Upper lobe of right lung (tissue), 1 donor: ENCODE results near the gene ZC3H13. TPM values are rescaled to one million over a fixed set of nuclear protein-coding genes. Genes with fewer than 3 reads are reported as not detected.

Experiments
- ATAC-seq: fragments of 200-7000 bp; cut with Tn5 transposase; one replicate; pipeline ENCODE4 v1.9.1; 2020; ENCODE audit warnings: mild to moderate bottlenecking, moderate library complexity
- DNase-seq: peaks from one replicate; pipeline ENCODE4 v3.0.0-alpha.2; 2020
- H3K27ac ChIP-seq: fragments of 200-600 bp; one replicate; pipeline ENCODE4 v1.8.0; 2022
- H3K27me3 ChIP-seq: fragments of 200-600 bp; one replicate; pipeline ENCODE4 v1.8.0; 2022; ENCODE audit warnings: mild to moderate bottlenecking
- H3K36me3 ChIP-seq: fragments of 200-600 bp; one replicate; pipeline ENCODE4 v1.8.0; 2022
- H3K4me1 ChIP-seq: fragments of 200-600 bp; one replicate; pipeline ENCODE4 v1.8.0; 2022
- H3K4me3 ChIP-seq: fragments of 200-600 bp; one replicate; pipeline ENCODE4 v1.8.0; 2022; ENCODE audit warnings: mild to moderate bottlenecking
- H3K9me3 ChIP-seq: fragments of 200-600 bp; one replicate; pipeline ENCODE4 v1.8.0; 2022
- intact Hi-C: fragments of 100-400 bp; cut with DNase I; formaldehyde crosslinking; loops from one replicate; pipeline ENCODE4 v1.11.0; 2022
- total RNA-seq: library from RNA; stranded (reverse); fragmentation: NEBNext Ultra II Directional; extraction: Animal tissue kit (Norgen Biotek cat#: 25700); gene quantifications from one replicate; pipeline ENCODE4 v1.2.1, GENCODE V29; 2021
- TF ChIP-seq, protein P1 (sequence below): fragments of 200-600 bp; IDR thresholded peaks from one replicate; pipeline ENCODE4 v1.8.0; 2022; ENCODE audit warnings: antibody characterized with exemption
- donor health status: DM: no; HTN: yes; CAD: no; lungs with severe emphysema.

The ZC3H13 gene
- total RNA-seq, 1 donor from 2014 or later, result 49.2 TPM

- Histone ChIP-seq H3K9me3 (no peaks in the 10 kb centered on the region), H3K36me3 (peaks cover 48% of the 10 kb centered on the region), H3K4me3 (no peak overlapping the region), H3K27me3 (no peaks in the 10 kb centered on the region), H3K4me1 (no peaks in the 10 kb centered on the region), H3K27ac (no peak overlapping the region)
- DNase-seq, result no peak
- no peak for ATAC-seq
- intact Hi-C loops, result no loop called here
- TF ChIP-seq, protein P1, sequence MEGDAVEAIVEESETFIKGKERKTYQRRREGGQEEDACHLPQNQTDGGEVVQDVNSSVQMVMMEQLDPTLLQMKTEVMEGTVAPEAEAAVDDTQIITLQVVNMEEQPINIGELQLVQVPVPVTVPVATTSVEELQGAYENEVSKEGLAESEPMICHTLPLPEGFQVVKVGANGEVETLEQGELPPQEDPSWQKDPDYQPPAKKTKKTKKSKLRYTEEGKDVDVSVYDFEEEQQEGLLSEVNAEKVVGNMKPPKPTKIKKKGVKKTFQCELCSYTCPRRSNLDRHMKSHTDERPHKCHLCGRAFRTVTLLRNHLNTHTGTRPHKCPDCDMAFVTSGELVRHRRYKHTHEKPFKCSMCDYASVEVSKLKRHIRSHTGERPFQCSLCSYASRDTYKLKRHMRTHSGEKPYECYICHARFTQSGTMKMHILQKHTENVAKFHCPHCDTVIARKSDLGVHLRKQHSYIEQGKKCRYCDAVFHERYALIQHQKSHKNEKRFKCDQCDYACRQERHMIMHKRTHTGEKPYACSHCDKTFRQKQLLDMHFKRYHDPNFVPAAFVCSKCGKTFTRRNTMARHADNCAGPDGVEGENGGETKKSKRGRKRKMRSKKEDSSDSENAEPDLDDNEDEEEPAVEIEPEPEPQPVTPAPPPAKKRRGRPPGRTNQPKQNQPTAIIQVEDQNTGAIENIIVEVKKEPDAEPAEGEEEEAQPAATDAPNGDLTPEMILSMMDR, result no peak
Observed at GRCh38 chr13:46039411-46040182, 12.9 kb downstream of the ZC3H13 start.

DNA sequence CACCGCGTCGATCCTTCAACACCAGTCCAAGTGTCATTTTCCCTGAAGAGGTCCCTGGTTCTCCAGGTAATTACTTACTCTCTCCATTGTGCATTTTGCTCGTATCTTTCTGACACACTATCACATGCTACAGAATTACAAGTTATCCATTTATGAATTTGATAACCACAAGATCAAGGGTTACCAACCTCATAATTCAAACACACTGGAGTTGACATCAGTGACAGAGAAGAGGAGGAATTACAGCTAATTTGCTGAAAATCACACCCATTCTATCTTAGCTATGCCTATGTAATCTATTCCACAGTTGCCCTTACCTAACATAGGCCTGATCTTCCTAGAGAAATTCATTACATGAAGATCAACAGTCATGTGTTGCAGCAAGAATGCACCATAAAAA, 14.2 kb downstream of the ZC3H13 start:
- peaks cover 53% of the 10 kb centered on the region for H3K36me3 ChIP-seq
- ATAC-seq (no peak), DNase-seq (no peak)
- no peaks in the 10 kb centered on the region for H3K9me3 ChIP-seq
- H3K4me1 ChIP-seq, result no peaks in the 10 kb centered on the region
- intact Hi-C loops, result no loop called here
- H3K27ac ChIP-seq, result no peak overlapping the region
- H3K27me3 ChIP-seq, result no peaks in the 10 kb centered on the region
- TF ChIP-seq, protein P1, result no peak
- no peak overlapping the region for H3K4me3 ChIP-seq

DNA sequence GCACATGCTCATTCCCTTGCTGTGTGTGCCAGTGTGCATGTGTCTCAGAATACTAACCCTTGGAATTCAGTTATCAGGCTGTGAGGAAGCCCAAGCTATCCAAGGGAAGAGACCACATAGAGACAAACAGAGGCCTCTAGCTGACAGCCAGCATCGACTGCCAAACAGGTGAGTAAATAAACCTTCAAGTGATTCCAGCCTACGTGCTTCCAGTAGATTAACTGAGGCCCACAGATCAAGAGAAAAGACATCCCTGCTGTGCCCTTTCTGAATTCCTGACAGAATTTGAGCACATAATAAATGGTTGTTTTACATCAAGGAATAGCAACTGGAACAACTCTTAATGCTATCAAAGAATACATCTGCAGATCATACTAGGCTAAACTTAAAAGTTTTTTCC, 17.5 kb downstream of the ZC3H13 start:
- peaks cover 36% of the 10 kb centered on the region for H3K36me3 ChIP-seq
- H3K27ac ChIP-seq, result no peak overlapping the region
- H3K4me3 ChIP-seq, result no peak overlapping the region
- H3K27me3 ChIP-seq, result no peaks in the 10 kb centered on the region
- intact Hi-C loops, result no loop called here
- DNase-seq (no peak), ATAC-seq (no peak)
- H3K4me1 ChIP-seq, result no peaks in the 10 kb centered on the region
- H3K9me3 ChIP-seq, result peaks cover 1% of the 10 kb centered on the region
- TF ChIP-seq, protein P1, result no peak

DNA sequence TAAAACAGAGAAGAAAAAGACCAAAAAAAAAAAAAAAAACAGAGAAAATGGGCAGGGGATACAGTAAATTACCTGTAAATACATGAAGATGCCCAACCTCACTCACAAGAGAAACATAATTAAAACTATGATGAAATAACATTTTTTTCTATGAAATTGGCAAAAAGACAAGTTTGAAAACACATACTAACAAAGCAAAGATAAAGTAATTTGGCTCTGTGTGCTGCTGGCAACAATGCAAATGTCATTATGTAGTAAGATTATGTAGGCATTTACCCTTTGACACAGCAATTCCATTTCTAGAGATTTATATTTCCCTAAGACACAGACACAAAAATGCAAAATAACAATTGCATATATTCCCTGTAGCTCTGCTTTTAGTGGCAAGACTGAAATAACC, 20.2 kb downstream of the ZC3H13 start:
- no peak for ATAC-seq
- peaks cover 5% of the 10 kb centered on the region for H3K9me3 ChIP-seq
- TF ChIP-seq, protein P1, result no peak
- intact Hi-C loops, result no loop called here
- H3K36me3 ChIP-seq, result peaks cover 15% of the 10 kb centered on the region
- no peak for DNase-seq
- no peaks in the 10 kb centered on the region for H3K27me3 ChIP-seq
- H3K4me1 ChIP-seq, result no peaks in the 10 kb centered on the region
- no peak overlapping the region for H3K27ac ChIP-seq
- H3K4me3 ChIP-seq, result no peak overlapping the region

DNA sequence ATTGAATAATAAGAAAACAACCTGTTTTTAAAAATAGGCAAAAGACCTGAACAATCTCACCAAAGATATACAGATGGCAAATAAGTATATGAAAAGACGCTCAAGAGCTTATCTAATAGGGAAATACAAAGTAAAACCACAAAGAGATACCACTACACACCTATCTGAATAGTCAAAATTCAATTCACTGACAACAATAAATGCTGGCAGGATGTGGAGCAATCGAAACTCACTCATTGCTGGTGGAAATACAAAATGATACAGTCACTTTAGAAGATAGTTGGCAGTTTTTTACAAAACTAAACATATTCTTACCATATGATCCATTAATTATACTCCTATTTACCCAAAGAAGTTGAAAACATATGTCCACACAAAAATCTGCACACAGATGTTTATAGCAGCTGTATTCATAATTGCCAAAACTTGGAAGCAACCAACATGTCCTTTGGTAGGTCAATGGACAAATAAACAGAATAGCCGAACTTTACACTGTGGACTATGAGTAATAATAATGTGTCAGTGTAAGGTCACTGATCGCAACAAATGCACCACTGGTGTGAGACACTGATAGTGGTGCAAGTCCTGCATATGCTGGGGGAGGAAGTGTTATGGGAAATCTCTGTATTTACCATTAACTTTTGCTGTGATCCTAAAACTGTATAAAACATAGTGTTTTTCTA, 20.8 kb downstream of the ZC3H13 start:
- ATAC-seq, result no peak
- intact Hi-C loops, result no loop called here
- TF ChIP-seq, protein P1, result no peak
- Histone ChIP-seq H3K27ac (no peak overlapping the region), H3K27me3 (no peaks in the 10 kb centered on the region), H3K9me3 (peaks cover 5% of the 10 kb centered on the region), H3K4me3 (no peak overlapping the region), H3K36me3 (peaks cover 15% of the 10 kb centered on the region), H3K4me1 (no peaks in the 10 kb centered on the region)
- DNase-seq, result no peak
